ENCODE results near the gene TAS2R46. TPM values are rescaled to one million over a fixed set of nuclear protein-coding genes. Genes with fewer than 3 reads are reported as not detected.
"Not testable (repeated sequence)": the region's sequence is repeated elsewhere in the genome, so short reads cannot be mapped to it uniquely, and the experiment has no call there.

Gene TAS2R46
- total RNA-seq, 1 donor from 2014 or later: 1.8 TPM

- no peak for DNase-seq (ENCODE audit: low spot score)
These were observed 21.9 kb downstream of the TAS2R46 start for GRCh38 chr12:11040162-11040561.

- no peak for DNase-seq (ENCODE audit: low spot score)
These were observed 22.9 kb downstream of the TAS2R46 start for GRCh38 chr12:11039171-11039570.

- DNase-seq (ENCODE audit: low spot score): not testable (repeated sequence)
These were observed 28.1 kb downstream of the TAS2R46 start for GRCh38 chr12:11033959-11034358.

GRCh38 chr12:11031307-11031706 lies 30.8 kb downstream of the TAS2R46 start, which contains the start of gene TAS2R31:
TAS2R31 (minus strand) TSS chr12:11031407; CDS start chr12:11031335, 72 bp downstream.
- no peak for DNase-seq (ENCODE audit: low spot score)

GRCh38 chr12:11026118-11026517 lies 36.0 kb downstream of the TAS2R46 start:
- DNase-seq (ENCODE audit: low spot score): no peak

- no peak for DNase-seq (ENCODE audit: low spot score)
These were observed 38.7 kb downstream of the TAS2R46 start for GRCh38 chr12:11023387-11023786.

GRCh38 chr12:11022520-11022919 lies 39.6 kb downstream of the TAS2R46 start, which contains the start of gene TAS2R19:
TAS2R19 (minus strand) TSS chr12:11022620; CDS start chr12:11022571, 49 bp downstream.
- DNase-seq (ENCODE audit: low spot score): no peak

GRCh38 chr12:11016937-11017336 lies 45.2 kb downstream of the TAS2R46 start:
- DNase-seq (ENCODE audit: low spot score): no peak

- no peak for DNase-seq (ENCODE audit: low spot score)
These were observed 46.2 kb downstream of the TAS2R46 start for GRCh38 chr12:11015775-11016430.

GRCh38 chr12:11014234-11014633 lies 47.9 kb downstream of the TAS2R46 start:
- no peak for DNase-seq (ENCODE audit: low spot score)

Other genes starting within 250 kb of the TAS2R46 start
- 0.32 TPM for gene TAS2R10, start 235.9 kb downstream of the TAS2R46 start, total RNA-seq
- 0.93 TPM for gene PRR4, start 212.8 kb downstream of the TAS2R46 start, total RNA-seq
- 13.0 TPM for gene PRH1, start 178.0 kb downstream of the TAS2R46 start, total RNA-seq
- gene TAS2R13, start 152.7 kb downstream of the TAS2R46 start, total RNA-seq: 1.2 TPM
- not detected for gene PRH2, start 133.1 kb downstream of the TAS2R46 start, total RNA-seq
- gene TAS2R14, start 123.0 kb downstream of the TAS2R46 start, total RNA-seq: 2.4 TPM
- gene TAS2R50, start 75.4 kb downstream of the TAS2R46 start, total RNA-seq: 2.0 TPM
- 1.5 TPM for gene TAS2R20, start 64.0 kb downstream of the TAS2R46 start, total RNA-seq
- 2.8 TPM for gene TAS2R19, start 39.7 kb downstream of the TAS2R46 start, total RNA-seq
- gene TAS2R31, start 30.9 kb downstream of the TAS2R46 start, total RNA-seq: 3.7 TPM
- not detected for gene TAS2R43, start 30.0 kb upstream of the TAS2R46 start, total RNA-seq
- gene TAS2R30, start 72.3 kb upstream of the TAS2R46 start, total RNA-seq: 4.1 TPM
- gene SMIM10L1, start 108.9 kb upstream of the TAS2R46 start, total RNA-seq: 8.6 TPM
- not detected for gene TAS2R42, start 124.6 kb upstream of the TAS2R46 start, total RNA-seq
- not detected for gene PRB3, start 207.4 kb upstream of the TAS2R46 start, total RNA-seq
- not detected for gene PRB4, start 248.1 kb upstream of the TAS2R46 start, total RNA-seq